MM.1S (cell line): ENCODE data around the gene PTPRN2.
A peak's percentile ranks its signal among the peaks of the same experiment; 100 is the strongest.

Experiments used
- DNase-seq: peaks from one replicate; pipeline ENCODE4 v3.0.0-alpha.2; 2015
- H2AFZ ChIP-seq: fragments of 300-600 bp; sonication (generic); 2 replicates; pipeline ENCODE4 v1.6.0; 2016; ENCODE audit warnings: antibody characterized with exemption, low read length
- H3F3A ChIP-seq: fragments of 300-600 bp; sonication (generic); 2 replicates; pipeline ENCODE4 v1.6.1; 2016; ENCODE audit warnings: mild to moderate bottlenecking, antibody characterized with exemption, low read length, moderate library complexity, mixed read lengths; ENCODE audit not compliant: insufficient read depth
- H3K27ac ChIP-seq: fragments of 300-600 bp; sonication (generic); 2 replicates; pipeline ENCODE4 v1.5.1; 2016; ENCODE audit warnings: mild to moderate bottlenecking, low read length
- H3K27me3 ChIP-seq: fragments of 300-600 bp; sonication (generic); replicated peaks from 2 replicates; pipeline ENCODE4 v1.6.0; 2016; ENCODE audit warnings: low read length; ENCODE audit not compliant: insufficient read depth
- H3K36me3 ChIP-seq: fragments of 300-600 bp; sonication (generic); replicated peaks from 2 replicates; pipeline ENCODE4 v1.6.1; 2016; ENCODE audit warnings: mild to moderate bottlenecking, low read length, mixed read lengths; ENCODE audit not compliant: insufficient read depth
- H3K4me1 ChIP-seq: fragments of 300-600 bp; sonication (generic); 2 replicates; pipeline ENCODE4 v1.6.1; 2016; ENCODE audit warnings: low read length, mixed read lengths
- H3K4me2 ChIP-seq: fragments of 300-600 bp; sonication (generic); 2 replicates; pipeline ENCODE4 v1.6.0; 2016; ENCODE audit warnings: low read depth, low read length
- H3K4me3 ChIP-seq: fragments of 300-600 bp; sonication (generic); 2 replicates; pipeline ENCODE4 v1.5.1; 2016; ENCODE audit warnings: low read length, mixed read lengths
- H3K79me2 ChIP-seq: fragments of 300-600 bp; sonication (generic); 2 replicates; pipeline ENCODE4 v1.6.1; 2016; ENCODE audit warnings: mixed run types, low read length, mixed read lengths
- H3K9ac ChIP-seq: fragments of 300-600 bp; sonication (generic); 2 replicates; pipeline ENCODE4 v1.6.1; 2016; ENCODE audit warnings: low read length, mixed read lengths
- H3K9me2 ChIP-seq: fragments of 300-600 bp; sonication (generic); replicated peaks from 2 replicates; pipeline ENCODE4 v1.6.1; 2016; ENCODE audit warnings: mild to moderate bottlenecking, low read length, mixed read lengths; ENCODE audit not compliant: insufficient read depth
- H3K9me3 ChIP-seq: fragments of 300-600 bp; sonication (generic); replicated peaks from 2 replicates; pipeline ENCODE4 v1.6.1; 2016; ENCODE audit warnings: mild to moderate bottlenecking, low read length, mixed read lengths; ENCODE audit not compliant: insufficient read depth
- H4K20me1 ChIP-seq: fragments of 300-600 bp; sonication (generic); 2 replicates; pipeline ENCODE4 v1.6.1; 2016; ENCODE audit warnings: mild to moderate bottlenecking, low read length, moderate library complexity, mixed read lengths; ENCODE audit not compliant: insufficient read depth
- EZH2 ChIP-seq: fragments of 300-600 bp; sonication (generic); optimal IDR thresholded peaks from 2 replicates; pipeline ENCODE3; 2017; ENCODE audit warnings: low read depth, mild to moderate bottlenecking, antibody characterized with exemption, low read length, mixed read lengths
- EZH2phosphoT487 ChIP-seq: fragments of 300-600 bp; sonication (generic); IDR thresholded peaks from 2 replicates; pipeline ENCODE4 v1.6.1; 2018; ENCODE audit warnings: antibody characterized with exemption, low read length
- TF ChIP-seq, protein P1 (sequence below): fragments of 300-600 bp; sonication (generic); IDR thresholded peaks from 2 replicates; pipeline ENCODE4 v1.5.1; 2016; ENCODE audit warnings: antibody characterized with exemption, low read length, mixed read lengths

PTPRN2 gene

GRCh38 chr7:157569967-157570366, 1017.7 kb downstream of the PTPRN2 start:
- TF ChIP-seq, protein P1, sequence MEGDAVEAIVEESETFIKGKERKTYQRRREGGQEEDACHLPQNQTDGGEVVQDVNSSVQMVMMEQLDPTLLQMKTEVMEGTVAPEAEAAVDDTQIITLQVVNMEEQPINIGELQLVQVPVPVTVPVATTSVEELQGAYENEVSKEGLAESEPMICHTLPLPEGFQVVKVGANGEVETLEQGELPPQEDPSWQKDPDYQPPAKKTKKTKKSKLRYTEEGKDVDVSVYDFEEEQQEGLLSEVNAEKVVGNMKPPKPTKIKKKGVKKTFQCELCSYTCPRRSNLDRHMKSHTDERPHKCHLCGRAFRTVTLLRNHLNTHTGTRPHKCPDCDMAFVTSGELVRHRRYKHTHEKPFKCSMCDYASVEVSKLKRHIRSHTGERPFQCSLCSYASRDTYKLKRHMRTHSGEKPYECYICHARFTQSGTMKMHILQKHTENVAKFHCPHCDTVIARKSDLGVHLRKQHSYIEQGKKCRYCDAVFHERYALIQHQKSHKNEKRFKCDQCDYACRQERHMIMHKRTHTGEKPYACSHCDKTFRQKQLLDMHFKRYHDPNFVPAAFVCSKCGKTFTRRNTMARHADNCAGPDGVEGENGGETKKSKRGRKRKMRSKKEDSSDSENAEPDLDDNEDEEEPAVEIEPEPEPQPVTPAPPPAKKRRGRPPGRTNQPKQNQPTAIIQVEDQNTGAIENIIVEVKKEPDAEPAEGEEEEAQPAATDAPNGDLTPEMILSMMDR, result no peak
- TF ChIP-seq EZH2 (no peak), EZH2phosphoT487 (no peak)
- Histone ChIP-seq H3F3A (no peaks in the 10 kb centered on the region), H3K9me3 (no peaks in the 10 kb centered on the region), H2AFZ (no peak overlapping the region), H4K20me1 (no peaks in the 10 kb centered on the region), H3K4me2 (peak overlapping the region; percentile 67; the same call in 1 of the 2 replicates), H3K9ac (no peak overlapping the region), H3K4me1 (no peaks in the 10 kb centered on the region), H3K4me3 (no peak overlapping the region), H3K9me2 (no peaks in the 10 kb centered on the region), H3K27ac (no peak overlapping the region), H3K79me2 (no peaks in the 10 kb centered on the region), H3K36me3 (no peaks in the 10 kb centered on the region), H3K27me3 (peaks cover 99% of the 10 kb centered on the region)
- DNase-seq, result no peak

- H3K4me2 ChIP-seq, result peak overlapping the region; percentile 67
- no peak overlapping the region for H3K27ac ChIP-seq
- H3F3A ChIP-seq, result no peaks in the 10 kb centered on the region
- H3K9ac ChIP-seq, result no peak overlapping the region
- no peaks in the 10 kb centered on the region for H4K20me1 ChIP-seq
- H2AFZ ChIP-seq, result peak overlapping the region; percentile 62
- peaks cover 99% of the 10 kb centered on the region for H3K27me3 ChIP-seq
- H3K9me2 ChIP-seq, result no peaks in the 10 kb centered on the region
- H3K79me2 ChIP-seq, result no peaks in the 10 kb centered on the region
- H3K9me3 ChIP-seq, result no peaks in the 10 kb centered on the region
- TF ChIP-seq, protein P1, result no peak
- no peak for TF ChIP-seq EZH2phosphoT487
- TF ChIP-seq EZH2, result no peak
- H3K36me3 ChIP-seq, result no peaks in the 10 kb centered on the region
- DNase-seq, result peak; percentile 37
- H3K4me1 ChIP-seq, result no peaks in the 10 kb centered on the region
- peak overlapping the region; percentile 56 for H3K4me3 ChIP-seq
Measured at GRCh38 chr7:157568770-157569584, 1018.6 kb downstream of the PTPRN2 start.

DNA sequence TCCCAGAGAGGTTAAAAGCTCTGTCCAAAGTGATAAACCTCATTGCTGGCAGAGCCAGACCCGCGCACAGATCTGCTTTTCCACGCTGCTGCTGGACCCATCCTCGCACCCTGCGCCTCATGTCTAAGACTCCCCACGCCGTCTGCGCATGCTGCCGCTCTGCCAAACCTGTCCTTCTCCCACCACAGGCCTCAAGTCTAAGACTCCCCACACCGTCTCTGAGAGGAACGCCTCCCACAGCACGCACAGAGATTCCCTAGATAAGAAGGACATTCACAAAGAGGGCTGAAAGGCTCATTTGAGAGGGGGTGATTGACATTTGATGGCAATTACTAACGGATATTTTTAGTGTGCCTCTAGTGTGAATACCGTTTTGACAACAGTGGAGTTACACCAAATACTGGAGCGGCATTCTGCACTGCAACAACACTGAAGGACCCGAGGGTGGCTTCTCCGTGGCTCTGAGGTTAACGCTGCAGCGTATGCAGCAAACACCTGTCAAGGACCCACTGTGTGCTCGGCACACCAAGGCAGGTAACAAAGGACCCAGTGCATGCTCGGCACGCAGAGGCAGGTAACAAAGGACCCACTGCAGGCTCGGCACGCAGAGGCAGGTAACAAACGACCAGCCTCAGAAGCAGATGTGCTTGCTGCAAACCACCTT, 1019.4 kb downstream of the PTPRN2 start:
- H3F3A ChIP-seq, result no peaks in the 10 kb centered on the region
- no peaks in the 10 kb centered on the region for H3K4me1 ChIP-seq
- H3K4me2 ChIP-seq, result peak overlapping the region; percentile 67
- H3K36me3 ChIP-seq, result no peaks in the 10 kb centered on the region
- H3K9ac ChIP-seq, result no peak overlapping the region
- H3K79me2 ChIP-seq, result no peaks in the 10 kb centered on the region
- peak overlapping the region; percentile 62 for H2AFZ ChIP-seq
- H3K27me3 ChIP-seq, result peaks cover 95% of the 10 kb centered on the region
- H3K4me3 ChIP-seq, result peak overlapping the region; percentile 56
- no peaks in the 10 kb centered on the region for H4K20me1 ChIP-seq
- TF ChIP-seq, protein P1, result no peak
- no peak for TF ChIP-seq EZH2
- no peak for TF ChIP-seq EZH2phosphoT487
- no peaks in the 10 kb centered on the region for H3K9me2 ChIP-seq
- H3K27ac ChIP-seq, result no peak overlapping the region
- no peak for DNase-seq
- H3K9me3 ChIP-seq, result no peaks in the 10 kb centered on the region
